Smooth muscle cell (in vitro differentiated cells): ENCODE measurements around the gene HINT2. TPM values are rescaled to one million over a fixed set of nuclear protein-coding genes. Genes with fewer than 3 reads are reported as not detected.

Source experiments
- DNase-seq: peaks from one replicate; lab custom pipeline; 2025; ENCODE audit not compliant: unreplicated experiment; lab: John Stamatoyannopoulos, UW
- H2AFZ ChIP-seq: fragments of 200-600 bp; sonication (generic); 2 replicates; pipeline ENCODE4 v1.6.0; 2016; ENCODE audit warnings: antibody characterized with exemption, low read depth, mild to moderate bottlenecking
- H3F3A ChIP-seq: fragments of 200-600 bp; sonication (generic); 2 replicates; pipeline ENCODE4 v1.6.0; 2017; ENCODE audit warnings: antibody characterized with exemption, low read depth
- H3K27ac ChIP-seq: fragments of 200-600 bp; sonication (generic); 2 replicates; pipeline ENCODE4 v1.5.1; 2016; ENCODE audit warnings: low read depth, mild to moderate bottlenecking
- H3K27me3 ChIP-seq: fragments of 200-600 bp; sonication (generic); 2 replicates; pipeline ENCODE4 v1.6.1; 2016; ENCODE audit warnings: low read depth, mild to moderate bottlenecking
- H3K36me3 ChIP-seq: fragments of 200-600 bp; sonication (generic); 2 replicates; pipeline ENCODE4 v1.5.1; 2016; ENCODE audit warnings: low read depth
- H3K4me1 ChIP-seq: fragments of 200-600 bp; sonication (generic); 2 replicates; pipeline ENCODE4 v1.5.1; 2016; ENCODE audit warnings: low read depth
- H3K4me2 ChIP-seq: fragments of 200-600 bp; sonication (generic); 2 replicates; pipeline ENCODE4 v1.6.0; 2016; ENCODE audit warnings: mild to moderate bottlenecking
- H3K4me3 ChIP-seq: fragments of 200-600 bp; sonication (generic); 2 replicates; pipeline ENCODE4 v1.5.1; 2016; ENCODE audit warnings: mild to moderate bottlenecking
- H3K79me2 ChIP-seq: fragments of 200-600 bp; sonication (generic); 2 replicates; pipeline ENCODE4 v1.6.0; 2016; ENCODE audit warnings: low read depth, mild to moderate bottlenecking
- H3K9ac ChIP-seq: fragments of 200-600 bp; sonication (generic); 2 replicates; pipeline ENCODE4 v1.6.0; 2016; ENCODE audit warnings: low read depth
- H3K9me3 ChIP-seq: fragments of 200-600 bp; sonication (generic); replicated peaks from 2 replicates; pipeline ENCODE4 v1.5.1; 2016; ENCODE audit warnings: low read depth
- H4K20me1 ChIP-seq: fragments of 200-600 bp; sonication (generic); 2 replicates; pipeline ENCODE4 v1.6.0; 2016; ENCODE audit warnings: low read depth
- CTCF ChIP-seq: fragments of 200-600 bp; sonication (generic); IDR thresholded peaks from 2 replicates; pipeline ENCODE4 v1.5.1; 2017; ENCODE audit warnings: borderline replicate concordance, mild to moderate bottlenecking, antibody characterized with exemption; ENCODE audit not compliant: insufficient read depth, poor library complexity, severe bottlenecking
- WGBS: methylation state at CpG from one replicate; pipeline ENCODE4 v1.1.7; 2016; ENCODE audit warnings: low lambda C conversion rate; 5-methylcytosine and 5-hydroxymethylcytosine counted together
- polyA plus RNA-seq: library from polyadenylated mRNA; unstranded; fragments of >200 nt; fragmentation: Nextera tagmentation; extraction: Ambion mirVana; gene quantifications from 2 replicates; pipeline ENCODE4 v1.2.1, GENCODE V29; 2016
- total RNA-seq: library from RNA; depleted of rRNA; stranded (reverse); fragments of >200 nt; gene quantifications from 2 replicates; pipeline ENCODE4 v1.2.3, GENCODE V29; 2014

HINT2 gene
- total and polyA plus RNA-seq, 2 experiments from 2014 or later: 7.7 to 66.7 TPM

DNA sequence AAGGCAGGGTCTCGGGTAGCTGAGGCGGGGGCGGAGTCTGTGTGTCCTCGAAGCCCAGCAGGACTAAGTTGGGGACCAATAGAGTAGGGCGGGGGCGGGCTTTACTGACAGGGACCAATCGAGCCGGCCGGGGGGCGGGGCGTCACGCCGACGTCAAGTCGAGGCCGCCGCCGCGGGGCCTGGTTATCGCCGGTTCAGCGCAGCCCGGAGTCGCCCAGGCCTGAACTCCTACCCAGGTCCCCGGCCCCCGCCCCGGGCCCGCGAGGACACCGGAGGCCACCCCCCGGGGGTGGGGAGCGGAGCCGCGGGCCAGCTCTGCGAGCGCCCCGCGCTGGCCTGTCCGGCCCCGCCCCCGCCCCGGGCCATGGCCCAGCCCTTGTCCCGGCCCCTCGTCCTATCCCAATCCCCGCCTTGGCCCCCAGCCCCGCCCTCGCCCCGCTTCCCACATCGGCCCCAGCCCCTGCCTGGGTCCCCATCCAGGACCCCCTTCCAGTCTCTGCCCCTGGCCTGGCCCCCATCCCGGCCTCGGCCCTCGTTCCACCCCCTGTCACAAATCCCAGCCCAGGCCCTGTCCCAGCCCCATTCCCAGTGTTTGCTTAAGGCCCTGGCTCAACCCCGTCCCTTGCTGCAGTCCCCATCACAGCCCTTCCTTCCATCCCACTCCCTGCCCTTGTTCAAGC is 14.4 kb upstream of the HINT2 start, which contains the start of gene TMEM8B:
Gene TMEM8B, plus strand, starts transcription at position 145 of the 680 bp plus-strand sequence. Its CDS starts 220 bp downstream, at position 365.
- Histone ChIP-seq H3F3A (peaks cover 7% of the 10 kb centered on the region), H4K20me1 (no peaks in the 10 kb centered on the region), H3K27me3 (no peaks in the 10 kb centered on the region), H3K4me1 (peaks cover 8% of the 10 kb centered on the region), H2AFZ (peak within 1 kb of the TSS; percentile 99), H3K79me2 (peaks cover 9% of the 10 kb centered on the region), H3K4me2 (peak within 1 kb of the TSS; percentile 99), H3K9ac (peak within 1 kb of the TSS; percentile 91), H3K36me3 (no peaks in the 10 kb centered on the region), H3K27ac (peak within 1 kb of the TSS; percentile 85), H3K9me3 (no peaks in the 10 kb centered on the region), H3K4me3 (peak within 1 kb of the TSS; percentile 97)
- no peak for TF ChIP-seq CTCF
- under 1% methylated on average over 22 of the region's 53 CpGs for WGBS
- DNase-seq: peak; percentile 96

GRCh38 chr9:35828716-35829083 is 13.9 kb upstream of the HINT2 start, which contains the start of gene FAM221B:
TSS of gene FAM221B (minus strand) at chr9:35828732. CDS start at chr9:35826161, 2,571 bp downstream.
- Histone ChIP-seq H3K79me2 (peaks cover 9% of the 10 kb centered on the region), H3K9me3 (no peaks in the 10 kb centered on the region), H4K20me1 (no peaks in the 10 kb centered on the region), H3F3A (peaks cover 7% of the 10 kb centered on the region), H2AFZ (peak within 1 kb of the TSS; percentile 99), H3K36me3 (no peaks in the 10 kb centered on the region), H3K4me3 (peak within 1 kb of the TSS; percentile 97), H3K4me2 (peak within 1 kb of the TSS; percentile 99), H3K9ac (peak within 1 kb of the TSS; percentile 91), H3K27me3 (no peaks in the 10 kb centered on the region), H3K4me1 (peaks cover 8% of the 10 kb centered on the region), H3K27ac (peak within 1 kb of the TSS; percentile 85)
- no peak for DNase-seq
- TF ChIP-seq CTCF: no peak
- 9% methylated on average over 21 of the region's 21 CpGs for WGBS

DNA sequence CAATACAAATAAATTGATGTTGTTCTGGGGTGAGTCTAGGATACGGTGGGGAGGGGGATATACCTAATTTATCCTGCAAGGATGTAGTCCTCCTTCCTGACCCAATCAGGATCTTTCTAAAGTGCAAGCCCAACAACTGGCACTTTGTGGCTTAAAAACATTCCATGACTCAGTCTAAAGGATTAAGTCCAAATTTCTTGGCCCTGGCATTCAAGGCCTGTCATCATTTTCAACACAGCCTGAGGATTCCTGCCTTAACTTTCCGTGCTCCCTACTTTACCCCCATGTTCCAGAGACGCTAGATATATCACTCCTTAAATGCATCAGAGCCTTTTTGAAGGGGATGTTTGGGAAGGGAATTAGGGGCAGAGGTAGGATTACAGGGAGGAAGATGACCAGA is 12.6 kb upstream of the HINT2 start:
- Histone ChIP-seq H3K4me3 (no peak overlapping the region), H2AFZ (no peak overlapping the region)

More for the DNA sequence above, 12.6 kb upstream of the HINT2 start:
- no peak for TF ChIP-seq CTCF
- DNase-seq: no peak
- Histone ChIP-seq H3K27me3 (no peaks in the 10 kb centered on the region), H3K79me2 (peaks cover 9% of the 10 kb centered on the region), H3K27ac (peak overlapping the region; percentile 68), H3K36me3 (no peaks in the 10 kb centered on the region), H3K4me1 (peaks cover 8% of the 10 kb centered on the region), H3K4me2 (peak overlapping the region; percentile 53), H3F3A (peaks cover 7% of the 10 kb centered on the region), H3K9ac (no peak overlapping the region), H3K9me3 (no peaks in the 10 kb centered on the region), H4K20me1 (no peaks in the 10 kb centered on the region)
- 34% methylated on average over 3 of the region's 3 CpGs for WGBS
